ENCODE results near the gene CHRNG.
A peak's percentile ranks its signal among the peaks of the same experiment; 100 is the strongest.
"Not testable (repeated sequence)": the region's sequence is repeated elsewhere in the genome, so short reads cannot be mapped to it uniquely, and the experiment has no call there.

The CHRNG gene

DNA sequence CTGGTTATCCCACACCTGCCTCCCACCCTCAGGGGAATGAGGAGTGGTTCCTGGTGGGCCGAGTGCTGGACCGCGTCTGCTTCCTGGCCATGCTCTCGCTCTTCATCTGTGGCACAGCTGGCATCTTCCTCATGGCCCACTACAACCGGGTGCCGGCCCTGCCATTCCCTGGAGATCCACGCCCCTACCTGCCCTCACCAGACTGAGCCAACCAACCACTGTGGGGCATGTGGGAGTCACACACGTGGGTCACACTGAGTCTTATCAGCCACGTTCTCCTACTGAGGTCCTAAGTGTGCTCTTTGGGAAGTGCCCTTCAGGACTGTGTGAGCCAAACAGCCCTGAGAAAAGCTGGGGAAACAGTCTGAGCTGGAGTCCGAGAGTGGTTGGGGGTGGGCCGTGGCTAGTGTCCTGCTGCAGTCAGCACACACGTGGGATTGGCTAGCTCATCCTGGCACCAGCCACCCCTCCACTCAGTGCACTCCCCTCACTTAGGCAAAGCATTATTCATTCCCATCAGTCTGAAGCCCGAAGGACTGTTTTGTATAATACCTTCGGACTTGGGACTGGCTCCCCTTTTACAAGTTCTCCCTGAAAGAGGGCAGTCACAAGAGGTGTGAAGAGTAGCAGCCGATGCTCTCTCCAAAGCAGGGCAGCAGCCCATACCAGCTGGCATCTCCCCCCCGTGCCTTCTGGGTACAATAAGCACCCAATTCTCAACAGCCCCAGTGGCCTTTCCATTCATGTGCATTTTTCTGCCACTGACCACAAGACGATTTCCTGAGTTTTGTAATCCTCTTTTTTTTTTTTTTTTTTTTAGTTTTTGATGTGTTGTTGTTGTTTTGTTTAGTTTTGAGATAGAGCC, 6.3 kb downstream of the CHRNG start:
- DNase-seq, result no peak

DNA sequence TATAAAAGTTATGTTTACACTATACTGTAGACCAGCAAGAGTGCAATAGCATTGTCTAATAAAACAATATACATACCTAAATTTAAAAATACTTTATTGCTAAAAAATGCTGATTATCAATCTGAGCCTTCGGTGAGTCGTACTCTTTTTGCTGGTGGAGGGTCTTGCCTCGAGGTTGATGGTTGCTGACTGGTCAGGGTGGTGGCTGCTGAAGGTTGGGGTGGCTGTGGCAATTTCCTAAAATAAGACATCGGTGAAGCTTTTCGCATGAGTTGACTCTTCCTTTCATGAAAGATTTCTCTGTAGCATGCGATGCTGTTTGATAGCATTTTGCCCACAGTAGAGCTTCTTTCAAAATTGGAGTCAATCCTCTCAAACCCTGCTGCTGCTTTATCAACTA, 8.5 kb downstream of the CHRNG start:
- DNase-seq, result no peak

DNA sequence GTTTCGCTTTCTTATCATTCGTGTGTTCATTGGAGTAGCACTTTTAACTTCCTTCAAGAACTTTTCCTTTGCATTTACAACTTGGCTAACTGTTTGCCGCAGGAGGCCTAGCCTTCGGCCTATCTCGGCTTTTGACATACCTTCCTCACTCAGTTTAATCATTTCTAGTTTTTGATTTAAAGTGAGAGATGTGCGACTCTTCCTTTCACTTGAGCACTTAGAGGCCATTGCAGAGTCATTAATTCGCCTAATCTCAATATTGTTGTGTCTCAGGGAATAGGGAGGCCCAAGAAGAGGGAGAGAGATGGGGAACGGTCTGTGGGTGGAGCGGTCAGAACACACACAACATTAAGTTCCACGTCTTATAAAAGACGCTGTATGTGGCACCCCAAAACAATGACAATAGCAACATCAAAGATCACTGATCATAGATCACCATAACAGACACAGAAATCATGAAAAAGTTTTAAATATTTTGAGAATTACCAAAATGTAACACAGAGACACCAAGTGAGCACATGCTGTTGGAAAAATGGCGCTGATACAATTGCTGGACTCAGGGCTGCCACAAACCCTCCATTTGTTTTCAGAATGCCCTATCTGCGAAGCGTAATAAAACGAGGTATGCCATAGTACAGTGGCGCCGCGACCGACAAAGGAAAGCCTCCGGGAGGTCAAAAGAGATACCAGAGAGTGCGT, 10.3 kb downstream of the CHRNG start:
- no peak for DNase-seq

DNA sequence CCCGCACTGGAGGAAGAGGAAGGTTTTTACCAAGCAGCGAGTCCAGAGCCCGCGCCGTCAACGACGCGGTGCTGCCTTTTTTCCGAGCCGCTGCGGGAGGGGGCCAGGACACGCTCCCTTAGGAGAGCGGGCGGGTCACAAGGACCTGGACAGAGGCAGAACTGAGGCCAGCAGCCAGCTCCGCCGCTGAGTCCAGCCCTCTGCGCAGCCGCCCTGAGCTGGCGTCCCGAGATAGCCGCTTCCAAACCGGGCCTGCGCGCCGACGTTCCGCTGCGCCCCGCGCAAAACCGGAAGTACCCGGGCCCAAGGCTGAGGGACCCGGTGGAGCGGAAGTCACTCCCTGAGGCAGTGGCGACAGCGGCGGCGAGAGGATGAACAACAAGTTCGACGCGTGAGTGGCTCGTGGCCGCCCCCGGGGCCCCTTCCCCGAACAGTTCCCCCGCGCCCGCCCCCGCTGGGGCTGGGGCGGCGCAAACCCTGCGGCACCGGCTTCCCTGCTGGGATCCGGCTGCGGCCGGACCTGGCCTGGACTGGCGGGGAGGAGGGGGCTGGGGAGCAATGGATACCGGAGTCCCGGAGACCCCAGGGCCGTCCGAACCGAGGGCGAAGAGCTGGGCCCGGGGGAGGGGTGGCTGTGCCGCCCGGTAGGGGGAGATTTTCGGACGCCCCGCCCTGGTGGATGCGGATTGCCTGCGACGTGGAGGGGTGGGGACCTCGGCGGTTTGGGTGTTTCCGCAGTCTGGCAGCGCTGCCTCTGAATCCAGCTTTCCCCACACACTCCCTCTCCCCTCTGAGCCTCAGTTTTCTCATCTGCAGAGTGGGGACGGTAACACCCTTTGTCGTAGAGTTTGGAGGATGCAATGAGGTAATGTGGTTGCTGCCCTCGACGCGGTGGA, 11.1 kb downstream of the CHRNG start, which contains the start of the genes EIF4E2 and TIGD1:
Gene EIF4E2 (plus strand): TSS at position 336 of the 896 bp plus-strand sequence. CDS start 36 bp downstream, at position 372.
Gene TIGD1 (minus strand): TSS at position 204 of the 896 bp plus-strand sequence. CDS start 675 bp downstream, outside the sequence.
- peak; percentile 90 to 91 for DNase-seq

DNA sequence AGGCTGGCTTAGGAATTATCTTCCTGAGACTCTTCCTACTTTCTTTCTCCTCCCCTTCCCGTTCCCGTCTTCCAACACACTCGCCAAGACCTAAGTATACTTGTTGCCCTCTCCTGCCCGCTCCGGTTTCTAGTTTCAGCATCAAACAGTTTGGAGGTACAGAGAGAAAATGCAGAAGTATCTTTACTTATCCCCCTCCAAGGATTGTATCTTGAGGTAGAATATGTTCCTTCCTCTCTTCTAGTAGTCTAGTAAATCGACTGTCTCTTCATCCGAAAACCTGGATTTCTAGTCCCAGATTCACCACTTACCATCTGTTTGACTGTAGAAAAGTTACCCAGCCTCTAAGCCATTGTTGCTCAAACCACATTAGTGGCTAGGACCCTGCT, 11.8 kb downstream of the CHRNG start:
- DNase-seq, result no peak

DNA sequence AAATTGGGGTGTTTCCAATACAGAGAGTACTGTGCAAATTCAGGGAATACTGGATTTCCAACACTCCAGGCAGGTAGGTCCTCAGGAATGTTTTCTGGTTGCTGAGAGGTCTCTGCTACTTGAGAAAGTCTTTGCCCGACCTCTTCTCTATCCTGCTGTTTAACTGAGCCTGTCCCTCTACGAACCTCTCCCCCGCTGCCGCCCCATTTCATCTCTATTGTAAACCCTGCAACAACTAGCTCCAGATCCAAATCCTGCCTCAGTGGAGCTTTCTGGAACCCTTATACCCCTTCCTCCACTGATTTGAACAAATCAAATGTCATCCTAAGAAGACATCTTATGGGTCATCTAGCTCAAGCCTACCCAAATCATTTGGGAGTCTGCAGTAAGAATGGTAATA, 12.3 kb downstream of the CHRNG start:
- no peak for DNase-seq

DNA sequence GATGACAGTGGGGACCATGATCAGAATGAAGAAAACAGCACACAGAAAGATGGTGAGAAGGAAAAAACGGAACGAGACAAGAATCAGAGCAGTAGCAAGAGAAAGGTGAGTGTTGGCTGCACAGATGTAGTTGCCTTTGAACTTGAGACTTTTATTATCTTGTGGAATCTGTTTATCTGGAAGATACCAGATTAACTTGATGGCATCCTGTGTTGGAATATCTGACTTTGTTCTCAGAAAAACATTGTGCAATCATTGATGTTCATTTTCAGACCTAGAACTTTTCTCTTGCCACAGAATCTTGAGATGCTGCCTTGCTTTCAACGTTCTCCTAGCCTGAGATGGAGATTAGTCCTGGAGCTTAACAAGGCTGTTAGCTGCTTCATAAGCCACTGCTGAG, 16.9 kb downstream of the CHRNG start:
- no peak for DNase-seq

DNA sequence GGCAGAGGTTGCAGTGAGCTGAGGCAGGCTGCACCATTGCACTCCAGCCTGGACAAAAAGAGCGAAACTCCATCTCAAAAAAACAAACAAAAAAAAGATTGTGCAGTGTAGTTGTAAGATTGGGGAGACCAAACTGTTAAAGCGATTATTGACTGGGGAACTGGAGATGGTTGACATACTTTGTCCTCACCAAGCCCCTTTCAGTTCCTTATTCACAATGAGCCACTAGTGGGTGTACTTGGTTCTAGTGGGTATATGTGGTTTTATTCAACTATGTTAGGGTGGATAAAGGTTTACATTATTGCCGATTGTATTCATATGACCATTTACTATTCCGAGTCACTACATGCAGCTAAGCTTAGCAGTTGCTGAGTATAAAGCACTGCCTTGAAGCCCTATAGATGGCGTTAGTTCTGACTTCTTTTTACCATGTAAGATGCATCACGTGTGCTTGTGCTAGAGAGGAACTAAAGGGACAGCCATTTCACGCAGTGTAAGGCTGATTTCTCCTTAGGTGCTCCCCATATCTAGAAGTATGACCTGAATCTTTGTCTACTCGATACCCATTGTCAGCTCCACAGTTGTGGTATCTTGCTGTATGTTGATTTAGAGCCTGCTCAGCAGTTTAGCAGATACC, 23.1 kb downstream of the CHRNG start:
- no peak for DNase-seq

DNA sequence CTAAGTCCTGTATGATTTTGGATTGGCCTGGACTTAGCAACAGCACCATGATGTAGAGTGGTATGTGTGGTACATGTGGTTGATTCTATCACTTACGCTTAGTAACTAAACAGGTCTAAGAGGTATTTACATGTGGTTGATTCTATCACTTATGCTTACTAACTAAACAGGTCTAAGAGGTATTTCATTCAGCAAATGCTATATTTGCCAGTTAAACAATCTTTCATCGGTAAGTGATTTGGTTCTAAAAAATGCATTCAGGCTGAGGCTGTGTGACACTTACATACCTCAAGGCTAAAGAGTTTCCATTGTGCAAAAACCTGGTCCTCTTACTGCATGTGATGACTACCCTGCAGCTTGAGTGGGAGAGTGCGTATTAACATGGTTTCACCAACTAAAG, 24.1 kb downstream of the CHRNG start:
- DNase-seq, result no peak

DNA sequence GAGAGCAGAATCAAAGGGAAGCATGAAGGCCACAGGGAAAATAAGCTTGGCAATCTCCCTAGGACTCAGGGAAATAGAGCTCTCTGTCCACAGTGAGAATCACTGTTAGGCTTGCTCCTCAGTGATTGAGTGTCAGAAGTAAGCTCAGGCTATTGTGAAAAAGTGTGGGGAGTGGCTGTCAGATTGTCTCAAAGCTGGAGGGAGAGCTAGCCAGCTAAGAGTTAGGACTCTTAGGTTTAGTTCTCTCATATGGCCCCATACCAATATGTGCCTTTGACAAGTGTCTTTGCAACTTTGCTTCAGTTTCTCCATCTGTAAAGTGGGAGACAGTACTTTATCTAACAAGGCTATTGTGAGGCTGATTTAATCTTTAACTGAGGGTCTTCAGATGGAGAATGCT, 28.2 kb downstream of the CHRNG start:
- no peak for DNase-seq

DNA sequence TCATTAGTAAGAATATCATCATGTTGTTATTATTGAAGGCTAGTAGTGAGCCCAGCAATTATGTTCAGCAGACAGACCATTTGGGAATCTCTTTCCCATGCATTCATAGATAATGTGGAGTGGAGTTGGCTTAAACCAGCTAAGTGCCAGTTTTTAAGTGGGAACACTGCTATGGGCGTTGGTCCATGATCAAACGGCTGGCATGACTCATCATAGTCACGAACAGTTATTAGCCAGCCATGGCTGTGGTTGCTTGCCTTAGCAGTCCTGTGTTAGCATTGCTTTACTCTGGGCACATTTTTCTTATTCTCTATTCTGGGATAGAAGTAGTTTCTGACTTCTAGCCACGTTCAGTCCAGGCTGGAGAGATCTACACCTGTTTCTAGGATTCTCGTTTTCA, 28.7 kb downstream of the CHRNG start:
- no peak for DNase-seq

DNA sequence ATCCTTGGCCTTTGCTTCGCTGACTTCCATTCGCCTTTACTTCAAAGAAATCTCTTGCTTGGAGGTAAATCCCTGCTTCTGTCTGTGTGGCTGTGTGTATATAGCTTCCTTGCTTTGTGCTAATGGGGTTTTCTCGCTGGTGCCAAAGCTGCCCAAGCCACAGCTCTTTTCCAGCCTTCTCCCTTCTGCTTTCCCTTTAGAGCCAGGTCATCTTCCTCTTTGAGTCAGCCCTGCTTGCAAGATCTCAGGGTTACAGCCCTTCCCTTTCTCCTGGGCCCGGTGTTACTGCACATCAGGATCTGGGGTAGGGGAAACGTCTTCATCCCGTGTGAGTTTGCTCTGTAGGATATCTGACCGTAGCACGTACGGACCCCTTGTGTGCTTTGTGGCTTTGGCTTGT, 30.0 kb downstream of the CHRNG start:
- DNase-seq, result no peak

DNA sequence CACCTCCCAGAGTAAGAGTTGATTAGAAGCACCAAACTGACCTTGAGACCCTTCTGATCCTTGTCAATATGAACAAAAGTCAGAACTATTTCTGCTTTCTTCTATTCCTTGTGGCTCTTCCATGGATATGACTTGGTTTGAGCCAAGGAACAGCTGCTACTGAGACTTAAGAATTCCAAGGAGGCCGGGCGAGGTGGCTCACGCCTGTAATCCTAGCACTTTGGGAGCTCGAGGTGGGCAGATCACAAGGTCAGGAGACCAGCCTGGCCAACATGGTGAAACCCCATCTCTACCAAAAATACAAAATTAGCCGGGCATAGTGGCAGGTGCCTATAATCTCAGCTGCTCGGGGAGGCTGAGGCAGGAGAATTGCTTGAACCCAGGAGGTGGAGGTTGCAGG, 31.0 kb downstream of the CHRNG start:
- not testable (repeated sequence) for DNase-seq

DNA sequence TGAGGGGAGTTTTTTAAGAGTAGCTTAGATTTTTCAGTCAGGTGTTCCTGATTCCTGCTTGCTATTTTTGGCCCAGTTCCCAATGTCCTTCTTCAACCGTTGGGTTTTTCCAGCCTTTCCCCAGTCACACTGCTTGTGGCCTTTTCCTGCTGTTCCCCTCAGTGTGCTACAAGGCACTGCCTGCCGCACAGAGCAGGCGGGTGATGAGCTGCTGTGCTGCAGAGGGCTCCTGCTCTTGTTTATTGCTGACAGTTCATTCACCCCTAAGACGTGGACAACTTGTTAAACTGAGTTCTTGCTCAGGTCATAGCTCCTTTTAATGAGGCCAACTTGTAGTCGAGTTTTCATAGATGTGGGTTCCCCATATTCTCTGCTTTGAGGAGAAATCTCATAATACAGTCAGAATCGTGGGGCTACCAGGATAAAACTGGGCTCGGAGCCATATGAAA, 31.6 kb downstream of the CHRNG start:
- no peak for DNase-seq

DNA sequence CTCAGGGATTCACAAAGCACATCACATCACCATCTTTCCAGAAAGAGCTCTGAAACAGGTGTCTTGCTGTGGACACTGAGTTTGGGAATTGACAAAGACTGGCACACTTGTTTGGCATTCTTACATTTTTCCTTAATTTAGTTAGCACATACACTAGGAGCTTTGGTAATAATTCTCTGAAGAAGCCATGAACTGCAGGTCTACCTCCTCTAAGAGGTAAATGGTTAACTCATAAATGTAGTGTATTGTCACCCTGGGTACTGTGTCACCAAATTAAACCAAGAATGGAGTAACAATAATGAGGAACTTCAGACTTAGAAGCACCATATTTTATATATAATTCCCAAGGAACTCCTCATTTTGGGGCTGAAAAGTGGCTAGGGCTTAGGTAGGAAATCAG, 33.5 kb downstream of the CHRNG start:
- no peak for DNase-seq

DNA sequence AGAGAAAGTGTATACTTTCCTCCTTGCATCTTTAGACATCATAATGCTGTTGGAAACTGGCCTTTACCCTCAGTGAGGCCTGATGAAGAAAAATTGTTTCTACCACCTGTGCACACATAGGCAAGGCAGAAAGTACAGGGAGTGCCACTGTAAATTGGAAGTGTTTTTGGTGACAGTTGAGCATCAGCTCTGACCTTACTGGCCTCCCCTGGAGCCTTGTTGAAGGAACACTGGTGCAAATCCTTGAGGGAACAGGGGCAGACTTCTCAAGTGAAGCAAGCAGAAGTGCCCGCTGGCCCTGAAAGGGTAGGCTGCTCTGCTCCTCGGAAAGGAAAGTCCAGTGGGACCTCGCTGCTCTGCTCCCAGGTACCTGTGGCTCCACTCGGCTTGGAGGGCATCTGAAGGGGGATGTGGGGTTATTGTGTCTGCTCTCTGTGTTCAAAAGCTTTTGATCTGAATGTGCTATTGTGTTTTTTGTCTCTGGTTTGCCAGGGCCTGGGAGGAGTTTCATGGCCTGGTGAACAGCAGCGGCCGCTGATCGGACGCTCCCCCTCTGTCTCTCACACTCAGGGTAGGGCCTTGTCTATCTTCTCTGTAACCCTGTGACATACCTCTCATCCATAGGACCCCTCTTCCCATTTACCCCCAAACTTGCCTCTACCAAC, 34.4 kb downstream of the CHRNG start:
- DNase-seq, result no peak

DNA sequence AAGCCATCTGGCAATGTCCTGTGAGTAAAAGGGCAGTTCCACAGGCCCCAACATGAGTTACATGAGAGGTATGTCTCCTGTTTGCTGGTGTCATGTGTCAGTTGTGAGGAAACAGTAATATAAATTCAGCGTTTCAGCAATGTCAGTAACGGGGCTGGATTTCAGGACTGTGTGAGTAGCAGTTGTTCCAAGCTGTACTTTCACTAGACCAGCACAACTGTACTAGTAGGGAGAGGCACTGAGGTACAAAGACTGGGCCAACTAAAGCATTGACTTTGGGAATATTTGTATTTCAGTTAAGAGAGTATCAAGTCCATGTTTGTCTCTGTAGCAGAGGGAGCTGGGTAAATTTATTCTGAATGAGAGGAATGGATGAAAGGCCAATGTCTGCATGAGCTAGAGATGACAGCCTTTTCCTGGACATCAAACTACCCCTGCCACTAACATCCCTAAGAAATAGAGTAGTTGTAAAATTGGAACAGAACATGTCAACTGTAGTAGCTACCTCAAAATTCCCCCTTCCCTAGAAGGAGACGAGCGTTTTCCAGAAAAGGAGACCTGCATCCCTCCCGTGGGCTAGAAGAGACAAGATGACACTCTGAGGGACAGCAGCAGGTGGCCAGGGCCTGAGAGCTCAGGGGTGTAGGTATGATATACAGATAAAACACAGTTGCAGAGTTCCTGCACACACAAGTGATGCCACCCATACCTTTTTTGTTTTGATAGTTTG, 35.3 kb downstream of the CHRNG start:
- no peak for DNase-seq

DNA sequence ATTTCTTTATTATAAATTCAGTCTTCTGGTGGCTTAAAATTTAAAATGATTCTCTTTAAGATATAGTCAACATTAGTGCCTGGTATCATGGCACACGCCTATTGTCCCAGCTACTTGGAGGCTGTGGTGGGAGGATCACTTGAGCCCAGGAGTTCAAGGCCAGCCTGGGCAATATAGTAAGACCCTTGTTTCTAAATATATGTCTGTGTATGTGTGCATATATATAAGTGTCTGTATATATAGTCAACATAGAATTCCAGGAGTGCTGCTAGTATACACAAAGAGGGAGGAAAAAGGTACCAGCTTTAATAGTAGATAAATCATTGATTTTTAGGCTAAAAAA, 35.9 kb downstream of the CHRNG start:
- DNase-seq, result no peak

DNA sequence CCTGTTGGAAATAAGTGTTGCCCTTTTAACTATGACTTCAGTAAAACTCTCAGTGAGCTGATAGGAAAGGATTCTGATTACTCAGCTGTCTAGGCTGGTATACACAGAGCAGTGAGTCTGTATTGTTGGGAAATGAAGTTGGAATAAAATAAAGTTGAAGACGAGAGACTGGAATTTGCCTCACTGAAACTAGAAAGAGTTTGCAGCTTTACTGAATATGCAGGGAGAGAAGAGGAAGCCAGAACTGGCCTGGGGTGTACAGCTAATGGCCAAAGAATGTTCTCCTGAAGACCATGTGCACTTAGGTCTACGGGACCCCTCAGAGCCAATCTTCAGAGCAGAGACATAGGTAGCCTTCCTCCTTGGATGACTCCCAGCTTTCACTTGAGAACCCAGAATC, 37.5 kb downstream of the CHRNG start:
- no peak for DNase-seq

DNA sequence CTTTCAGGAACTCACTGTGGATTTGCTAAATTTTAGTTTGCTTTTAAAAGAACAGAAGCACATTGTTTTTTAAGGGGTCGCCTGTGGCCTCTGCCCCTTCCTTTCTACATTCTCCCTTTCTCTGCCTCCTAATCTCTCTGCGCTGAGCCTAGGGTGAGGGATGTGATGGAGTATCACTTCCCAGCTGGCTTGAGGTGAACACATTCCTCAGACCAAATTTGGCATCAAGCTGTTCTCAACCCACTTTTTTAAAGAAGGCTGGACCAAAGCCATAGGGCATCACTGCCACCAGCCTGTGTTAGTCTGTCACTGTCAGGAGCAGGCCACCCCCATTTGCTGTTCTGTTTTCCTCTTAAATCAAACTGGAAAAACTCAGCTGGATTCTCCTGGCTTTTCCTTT, 38.3 kb downstream of the CHRNG start:
- no peak for DNase-seq

DNA sequence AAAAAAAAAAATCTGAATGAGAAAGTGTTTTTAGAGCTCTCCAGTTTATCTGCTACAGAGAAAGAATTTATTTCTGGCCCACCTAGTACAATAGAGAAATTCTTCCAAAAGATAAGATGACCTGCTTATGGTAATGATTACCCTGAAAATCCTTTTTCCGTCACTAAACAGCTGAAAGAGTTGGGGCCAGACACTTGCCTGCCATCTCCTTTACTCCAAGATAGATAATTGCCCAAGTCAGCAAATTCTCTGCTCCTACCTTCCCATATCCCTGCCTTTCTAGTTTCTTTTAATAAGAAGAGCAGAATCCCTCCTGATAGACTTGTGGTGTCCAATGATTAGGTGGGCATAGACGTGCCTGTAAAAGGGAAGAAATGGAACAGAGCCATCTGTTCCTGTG, 39.1 kb downstream of the CHRNG start:
- no peak for DNase-seq

DNA sequence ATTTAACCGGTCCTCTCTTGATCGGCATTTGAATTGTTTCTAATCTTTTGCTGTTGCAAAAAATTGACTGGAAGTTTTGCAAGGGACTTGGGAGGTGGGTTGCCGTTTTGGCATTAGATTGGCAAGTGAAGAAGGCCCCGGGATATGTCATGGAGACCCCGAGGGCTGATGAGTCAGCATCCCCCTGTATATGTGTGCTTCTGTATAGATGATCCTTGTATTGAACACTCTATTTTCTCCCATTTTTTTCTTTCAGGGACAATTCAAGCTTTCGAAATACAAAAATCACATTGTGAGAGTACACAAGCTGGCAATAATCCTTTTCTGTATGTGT, 41.1 kb downstream of the CHRNG start:
- no peak for DNase-seq
